HG02798 (cell line): ENCODE data around the gene C11orf91.
"Not testable (repeated sequence)": the region's sequence is repeated elsewhere in the genome, so short reads cannot be mapped to it uniquely, and the experiment has no call there.

ENCODE experiments used
- ATAC-seq: cut with Tn5 transposase; IDR thresholded peaks from one replicate; pipeline ENCODE4 v1.9.1; 2021; ENCODE audit warnings: mild to moderate bottlenecking; ENCODE audit not compliant: unreplicated experiment, poor library complexity

C11orf91 gene

GRCh38 chr11:33674035-33674814 lies 26.4 kb downstream of the C11orf91 start:
- no peak for ATAC-seq

GRCh38 chr11:33672273-33672672 lies 28.4 kb downstream of the C11orf91 start:
- ATAC-seq = no peak

- ATAC-seq = no peak
These were observed 30.2 kb downstream of the C11orf91 start for GRCh38 chr11:33670250-33671011.

DNA sequence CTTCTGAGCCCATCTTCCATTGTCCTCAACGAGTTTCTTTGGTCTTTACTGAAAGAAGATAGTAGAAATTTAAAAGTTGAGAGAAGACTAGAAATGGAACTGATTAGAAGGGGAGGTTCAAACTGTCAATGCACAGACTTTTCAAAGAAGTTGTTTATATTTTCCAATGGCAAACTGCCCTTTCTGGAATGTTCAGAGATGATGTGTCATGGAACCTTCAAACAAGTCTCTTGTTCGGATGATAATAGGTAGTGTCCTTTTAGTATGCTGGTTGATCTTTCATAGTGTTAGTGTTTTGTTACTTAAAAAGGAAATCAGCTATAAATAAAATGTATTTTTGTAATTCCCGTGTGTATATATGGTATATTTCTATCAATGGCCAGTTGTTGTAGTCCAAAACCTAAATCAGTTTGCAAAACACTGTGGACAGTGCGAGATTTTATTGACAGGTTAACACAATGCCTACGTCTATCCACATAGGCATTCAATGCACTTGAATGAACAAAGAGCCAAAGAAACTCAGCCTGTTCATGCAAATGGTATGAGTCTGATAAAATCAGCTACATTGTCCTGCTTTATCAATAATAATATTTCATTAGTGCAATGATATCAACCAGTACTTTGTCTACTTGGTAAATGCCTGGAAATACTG lies 30.9 kb downstream of the C11orf91 start:
- no peak for ATAC-seq

- no peak for ATAC-seq
These were observed 31.6 kb downstream of the C11orf91 start for GRCh38 chr11:33668951-33669596.

- no peak for ATAC-seq
These were observed 32.2 kb downstream of the C11orf91 start for GRCh38 chr11:33668468-33668825.

- ATAC-seq = no peak
These were observed 32.7 kb downstream of the C11orf91 start for GRCh38 chr11:33667819-33668467.

- no peak for ATAC-seq
These were observed 35.1 kb downstream of the C11orf91 start for GRCh38 chr11:33665350-33666106.

- ATAC-seq = no peak
These were observed 35.8 kb downstream of the C11orf91 start for GRCh38 chr11:33664827-33665226.

DNA sequence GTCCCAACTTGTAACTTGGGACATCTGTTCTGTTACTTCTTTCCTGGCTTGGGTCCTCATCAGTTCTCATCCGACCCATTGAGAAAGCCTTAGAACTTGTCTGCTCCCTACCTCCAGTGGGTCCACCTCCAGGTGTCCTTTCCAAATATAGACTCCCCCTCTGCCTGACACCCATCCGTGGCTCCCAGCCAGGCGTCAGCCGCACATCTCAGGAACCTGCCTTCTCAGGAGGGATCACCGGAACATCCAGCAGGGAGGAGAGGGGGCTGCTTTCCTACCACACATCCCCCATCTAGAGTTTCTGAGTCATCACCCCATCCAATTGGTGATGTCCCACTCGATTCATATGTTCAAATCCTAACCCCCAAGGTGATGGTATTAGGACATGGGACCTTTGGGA lies 36.5 kb downstream of the C11orf91 start:
- no peak for ATAC-seq

DNA sequence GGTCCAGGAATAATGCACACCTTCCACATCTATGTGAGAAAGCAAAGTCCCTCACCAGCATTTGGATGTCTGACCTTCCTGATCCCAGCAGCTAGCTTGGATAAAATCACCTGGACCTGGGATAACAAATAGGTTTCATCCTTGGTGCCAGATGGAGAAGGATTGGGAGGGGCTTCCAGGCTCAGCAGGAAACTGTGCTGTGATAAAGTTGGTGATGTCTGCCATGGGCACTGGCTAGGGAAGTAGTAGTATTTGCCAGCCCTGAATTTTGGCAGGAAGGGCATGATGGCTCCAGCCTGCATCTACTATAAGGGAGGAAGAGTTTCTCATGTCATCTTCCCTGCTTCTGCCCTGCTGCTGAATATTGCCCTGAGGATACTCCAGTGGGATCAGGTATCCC lies 37.5 kb downstream of the C11orf91 start:
- ATAC-seq = no peak

- ATAC-seq = not testable (repeated sequence)
These were observed 39.1 kb downstream of the C11orf91 start for GRCh38 chr11:33661526-33661925.

DNA sequence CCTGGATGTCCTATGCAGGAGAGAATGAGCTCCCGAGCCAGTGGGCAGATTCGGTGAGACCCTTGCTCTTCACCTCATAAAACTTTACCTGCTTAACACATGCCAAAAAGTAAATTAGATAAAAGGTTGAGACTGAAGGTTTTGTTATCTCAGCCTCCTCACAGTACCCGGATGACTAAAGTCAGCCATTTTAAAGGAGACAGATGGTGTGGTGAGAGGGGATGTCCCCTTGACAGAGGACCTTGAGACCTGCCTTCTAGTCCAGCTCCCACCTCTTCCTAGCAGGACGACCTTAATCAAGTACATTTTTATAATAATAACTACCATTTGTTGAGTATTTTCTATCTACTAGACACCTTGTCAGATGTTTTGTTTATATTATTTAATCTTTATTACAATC lies 39.7 kb downstream of the C11orf91 start:
- ATAC-seq = no peak

DNA sequence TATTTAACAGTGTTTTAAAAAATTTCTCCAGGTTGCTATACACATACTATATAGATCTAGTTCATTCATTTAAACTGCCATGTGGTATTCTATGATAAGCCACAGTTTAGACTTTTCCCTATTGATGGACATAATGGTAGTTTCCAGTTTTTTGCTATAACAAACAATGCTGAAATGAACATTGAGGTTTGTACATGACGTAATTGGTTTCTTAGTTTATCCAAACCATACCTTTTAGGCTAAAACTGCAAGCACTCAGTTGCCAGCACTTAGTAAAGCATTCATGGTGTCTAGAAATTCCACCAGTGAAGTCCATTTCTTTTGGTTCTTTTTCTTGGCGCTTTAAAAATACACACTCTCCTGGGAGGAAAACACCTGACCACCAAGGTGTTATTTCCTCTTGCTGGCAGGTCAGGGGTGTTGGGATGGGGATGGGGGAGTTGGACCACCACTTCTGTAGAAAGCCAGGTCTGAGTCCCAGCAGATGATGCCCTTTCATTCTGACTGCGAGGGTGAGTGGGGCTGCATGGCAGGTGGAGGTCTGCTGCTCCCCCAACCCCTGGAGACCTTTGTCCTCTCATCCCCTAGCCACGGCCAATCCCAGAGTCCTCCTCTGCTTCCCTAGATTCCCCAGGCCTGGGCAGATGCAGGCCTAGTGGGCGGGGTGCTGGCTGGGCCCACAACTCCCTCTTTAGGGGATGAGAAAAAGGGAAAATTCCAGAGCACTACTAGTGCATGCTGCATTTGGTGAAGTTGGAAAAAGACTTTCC lies 41.1 kb downstream of the C11orf91 start:
- ATAC-seq = no peak

- no peak for ATAC-seq
These were observed 42.3 kb downstream of the C11orf91 start for GRCh38 chr11:33658195-33658900.

- no peak for ATAC-seq
These were observed 42.9 kb downstream of the C11orf91 start for GRCh38 chr11:33657757-33658156.

DNA sequence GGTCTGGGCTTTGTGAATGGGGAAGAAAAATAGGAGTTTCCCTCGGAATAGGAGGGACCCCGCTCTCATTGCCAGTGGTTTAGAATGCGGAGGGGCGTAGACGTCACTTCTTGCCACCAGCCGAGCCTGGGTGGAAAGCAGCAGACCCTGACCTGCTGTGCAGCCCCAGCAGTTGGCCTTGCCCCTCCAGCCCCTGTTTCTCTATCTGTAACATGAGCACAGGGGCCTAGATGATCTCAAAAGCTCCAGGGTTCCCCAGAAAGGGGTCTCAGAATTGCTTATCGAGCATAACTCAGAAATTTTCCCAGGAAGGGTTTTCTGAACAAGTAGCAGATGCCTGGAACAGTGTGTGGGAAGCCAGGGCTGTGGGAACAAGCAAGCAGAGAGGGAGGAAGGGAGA lies 43.9 kb downstream of the C11orf91 start:
- no peak for ATAC-seq
